ENCODE measurements around the gene FANCM.
"Not testable (repeated sequence)": the region's sequence is repeated elsewhere in the genome, so short reads cannot be mapped to it uniquely, and the experiment has no call there.

Gene FANCM

GRCh38 chr14:45144658-45145057, 8.9 kb downstream of the FANCM start:
- DNase-seq (ENCODE audit: low read depth, low spot score), result no peak

DNA sequence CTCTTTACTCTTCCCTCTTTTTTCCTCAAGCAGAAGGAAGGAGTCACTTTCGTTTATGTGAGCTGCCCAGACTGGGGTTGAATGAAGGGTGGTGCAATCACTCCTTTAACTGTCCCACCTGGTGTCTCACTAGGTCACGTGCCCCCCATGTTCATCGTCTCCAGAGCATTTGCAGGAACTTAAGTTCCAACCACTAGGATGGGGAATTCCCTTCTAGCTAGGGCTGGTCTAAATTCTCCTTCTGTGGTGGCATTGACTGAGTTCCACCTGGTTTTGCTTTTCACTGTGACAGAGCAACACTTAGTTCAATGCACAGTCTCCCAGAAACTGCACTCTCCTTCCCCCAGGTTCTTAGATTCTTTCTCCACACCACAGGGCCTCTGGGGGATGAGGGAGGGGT, 9.5 kb downstream of the FANCM start:
- no peak for DNase-seq (ENCODE audit: low read depth, low spot score)

- DNase-seq (ENCODE audit: low read depth, low spot score), result no peak
Observed at GRCh38 chr14:45149602-45150001, 13.9 kb downstream of the FANCM start.

DNA sequence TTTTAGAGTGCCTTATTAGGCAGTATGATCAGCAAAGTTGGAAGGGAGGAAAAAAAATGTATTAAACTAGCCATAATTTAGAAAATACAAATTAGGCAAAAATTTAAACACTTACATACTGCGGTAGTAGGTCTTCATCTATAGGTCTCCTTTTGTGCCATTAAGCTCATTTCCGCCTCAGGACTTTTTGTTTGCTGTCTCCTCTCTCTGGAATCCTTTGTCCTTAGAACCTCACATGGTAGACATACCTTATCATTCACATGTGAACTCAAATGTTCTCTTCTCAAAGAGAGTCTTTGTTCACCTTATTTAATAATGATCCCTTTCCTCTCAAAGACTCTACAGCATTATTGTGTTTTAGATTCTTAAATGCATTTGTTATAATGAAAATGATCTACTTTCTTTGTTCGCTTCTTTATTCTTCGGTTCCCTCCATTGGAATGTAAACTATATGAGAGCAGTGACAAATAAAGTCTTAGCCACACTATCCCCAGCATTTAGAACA, 14.7 kb downstream of the FANCM start:
- no peak for DNase-seq (ENCODE audit: low read depth, low spot score)

- no peak for DNase-seq (ENCODE audit: low read depth, low spot score)
Observed at GRCh38 chr14:45156067-45156466, 20.3 kb downstream of the FANCM start.

DNA sequence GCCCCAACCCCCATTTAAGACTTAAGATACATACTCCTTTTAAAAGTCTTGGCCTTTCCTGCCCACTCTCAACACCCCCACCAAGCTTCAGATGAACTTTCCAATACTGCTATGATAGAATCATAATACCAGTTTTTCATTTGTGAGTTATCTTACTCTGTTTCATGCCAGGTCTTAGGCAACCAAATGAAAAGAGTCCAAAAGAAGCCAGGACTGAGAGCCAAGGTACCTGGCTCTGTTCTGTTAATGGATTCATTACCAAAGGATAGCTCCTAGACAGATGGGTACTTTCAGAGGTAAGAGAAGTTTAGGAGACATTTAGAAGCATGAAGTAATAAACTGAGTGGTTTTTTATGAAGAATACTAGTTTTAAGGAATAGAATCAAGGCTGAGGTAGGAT, 34.2 kb downstream of the FANCM start:
- no peak for DNase-seq (ENCODE audit: low read depth, low spot score)

GRCh38 chr14:45177076-45177475, 41.3 kb downstream of the FANCM start:
- no peak for DNase-seq (ENCODE audit: low read depth, low spot score)

DNA sequence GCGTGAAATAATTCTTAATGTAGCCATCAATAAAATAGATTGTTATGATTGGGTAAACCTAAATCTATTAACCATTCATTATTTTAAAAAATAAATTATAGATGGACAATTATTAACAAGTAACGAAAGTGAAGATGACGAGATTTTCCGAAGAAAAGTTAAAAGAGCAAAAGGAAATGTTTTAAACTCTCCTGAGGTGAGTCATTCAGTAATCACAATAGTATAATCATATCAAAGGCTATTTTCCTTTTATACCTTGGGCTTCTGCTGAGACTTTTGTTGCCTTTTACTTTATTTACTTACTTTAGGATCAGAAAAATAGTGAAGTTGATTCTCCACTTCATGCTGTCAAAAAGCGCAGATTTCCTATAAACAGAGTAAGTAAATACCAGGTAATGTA, 45.6 kb downstream of the FANCM start:
- DNase-seq (ENCODE audit: low read depth, low spot score), result no peak

- no peak for DNase-seq (ENCODE audit: low read depth, low spot score)
Observed at GRCh38 chr14:45181806-45182205, 46.1 kb downstream of the FANCM start.

- DNase-seq (ENCODE audit: low read depth, low spot score), result no peak
Observed at GRCh38 chr14:45185100-45185814, 49.5 kb downstream of the FANCM start.

DNA sequence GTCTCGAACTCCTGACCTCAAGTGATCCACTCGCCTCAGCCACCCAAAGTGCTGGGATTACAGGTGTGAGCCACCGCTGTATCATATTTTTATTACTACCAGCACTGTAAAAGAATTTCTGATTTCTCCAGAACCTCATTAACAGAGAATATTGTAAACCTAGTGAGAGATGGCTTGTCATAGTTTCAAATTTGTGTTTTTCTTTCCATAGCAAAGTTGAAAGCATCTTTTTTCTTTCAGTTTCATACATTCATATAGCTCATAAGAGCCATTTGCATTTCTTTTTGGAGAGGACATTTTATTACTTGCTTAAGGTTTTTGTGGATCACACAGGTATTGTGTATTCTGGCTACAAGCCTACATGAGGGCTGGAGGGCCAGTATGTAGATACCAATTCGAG, 59.2 kb downstream of the FANCM start:
- no peak for DNase-seq (ENCODE audit: low read depth, low spot score)

GRCh38 chr14:45198551-45198950, 62.8 kb downstream of the FANCM start:
- DNase-seq (ENCODE audit: low read depth, low spot score), result no peak

- no peak for DNase-seq (ENCODE audit: low read depth, low spot score)
Observed at GRCh38 chr14:45199230-45199629, 63.5 kb downstream of the FANCM start.

DNA sequence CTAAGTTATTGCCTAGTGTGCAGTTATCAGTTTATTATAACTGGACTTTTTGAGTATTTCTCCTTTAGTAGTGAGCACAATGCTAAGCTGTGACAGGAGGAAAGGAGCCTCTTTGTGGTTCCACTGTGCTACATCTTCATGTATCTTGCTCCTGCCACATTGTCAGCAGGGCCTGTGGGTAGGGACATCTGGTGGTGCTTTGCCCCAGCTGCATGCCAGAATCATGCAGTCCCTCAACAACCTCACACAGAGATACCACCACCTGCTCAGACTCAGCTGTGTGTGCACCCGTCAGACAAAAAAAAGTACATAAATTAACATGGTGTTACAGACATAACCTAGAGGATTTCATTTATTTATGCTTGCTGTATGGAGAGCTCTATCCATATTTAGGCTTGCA, 66.2 kb downstream of the FANCM start:
- DNase-seq (ENCODE audit: low read depth, low spot score), result no peak

DNA sequence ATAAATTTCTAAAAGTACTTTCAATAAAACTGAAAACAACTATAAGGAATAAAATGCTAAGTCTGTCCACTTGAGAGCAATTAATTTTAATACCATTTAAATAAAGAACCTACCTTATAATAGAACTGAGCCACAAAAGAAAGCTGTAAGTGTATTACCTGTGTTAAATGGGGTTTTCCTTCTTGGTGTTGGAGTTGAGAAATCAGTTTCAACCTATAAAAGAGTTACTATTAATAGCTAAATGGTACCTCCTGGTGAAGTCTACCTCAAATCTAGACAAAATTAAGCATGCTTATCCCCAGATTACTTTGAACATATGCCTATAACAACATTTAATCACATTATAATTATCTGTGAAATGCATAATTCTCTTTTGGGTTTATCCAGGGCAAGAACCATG, 68.5 kb downstream of the FANCM start:
- no peak for DNase-seq (ENCODE audit: low read depth, low spot score)

- no peak for DNase-seq (ENCODE audit: low read depth, low spot score)
Observed at GRCh38 chr14:45210159-45210558, 74.4 kb downstream of the FANCM start.

GRCh38 chr14:45211295-45211694, 75.6 kb downstream of the FANCM start:
- DNase-seq (ENCODE audit: low read depth, low spot score), result no peak

DNA sequence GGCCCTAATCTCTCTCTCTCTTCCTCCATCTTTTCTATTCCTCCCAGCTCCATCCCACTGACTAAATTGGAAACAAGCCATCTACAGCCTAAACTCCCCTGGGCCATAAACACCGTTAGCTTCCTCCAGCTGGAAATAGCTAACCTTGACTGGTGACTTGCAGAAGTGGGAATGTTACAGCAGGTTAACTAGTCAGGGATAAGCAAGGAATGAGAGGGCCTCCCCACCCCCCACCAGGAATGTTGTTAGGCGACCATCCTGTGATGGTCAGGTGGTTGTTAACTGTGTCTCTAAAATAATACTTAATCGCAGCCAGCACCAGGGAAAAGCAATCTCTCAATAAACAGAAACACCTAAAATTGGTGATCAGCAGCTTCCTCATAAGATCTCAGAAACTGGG, 76.5 kb downstream of the FANCM start:
- no peak for DNase-seq (ENCODE audit: low read depth, low spot score)

GRCh38 chr14:45213716-45214115, 78.0 kb downstream of the FANCM start:
- DNase-seq (ENCODE audit: low read depth, low spot score), result not testable (repeated sequence)

DNA sequence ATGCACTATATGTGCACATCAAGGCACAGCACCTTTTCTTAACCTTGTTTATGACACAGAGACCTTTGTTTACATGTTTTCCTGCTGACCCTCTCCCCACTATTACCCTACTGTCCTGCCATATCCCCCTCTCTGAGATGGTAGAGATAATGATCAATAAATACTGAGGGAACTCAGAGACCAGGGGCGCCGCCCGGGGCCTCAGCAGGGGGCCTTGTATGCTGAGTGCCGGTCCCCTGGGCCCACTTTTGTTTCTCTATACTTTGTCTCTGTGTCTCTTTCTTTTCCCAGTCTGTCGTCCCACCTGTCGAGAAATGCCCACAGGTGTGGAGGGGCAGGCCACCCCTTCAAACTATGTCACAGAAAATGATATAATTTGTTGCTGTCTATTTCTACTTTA, 78.6 kb downstream of the FANCM start:
- DNase-seq (ENCODE audit: low read depth, low spot score), result not testable (repeated sequence)

GRCh38 chr14:45222485-45223262, 86.9 kb downstream of the FANCM start:
- DNase-seq (ENCODE audit: low read depth, low spot score), result no peak

DNA sequence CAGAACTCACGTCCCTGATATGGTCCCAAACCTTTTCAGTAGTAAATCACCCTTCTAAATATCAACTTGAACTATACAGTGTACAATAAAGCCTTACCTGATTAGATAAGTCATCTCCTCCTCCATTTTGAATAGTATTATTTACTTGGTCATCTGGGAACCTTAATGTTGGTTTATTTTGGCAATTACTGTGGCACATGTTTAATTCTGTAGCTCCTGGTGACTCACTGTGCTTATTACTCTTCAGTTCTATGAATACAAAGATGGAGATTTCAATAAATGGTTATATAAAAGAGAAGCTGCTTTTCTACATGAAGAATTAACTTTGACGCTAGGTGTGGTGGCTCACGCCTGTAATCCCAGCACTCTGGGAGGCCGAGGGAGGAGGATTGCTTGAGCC, 91.8 kb downstream of the FANCM start:
- DNase-seq (ENCODE audit: low read depth, low spot score), result no peak

DNA sequence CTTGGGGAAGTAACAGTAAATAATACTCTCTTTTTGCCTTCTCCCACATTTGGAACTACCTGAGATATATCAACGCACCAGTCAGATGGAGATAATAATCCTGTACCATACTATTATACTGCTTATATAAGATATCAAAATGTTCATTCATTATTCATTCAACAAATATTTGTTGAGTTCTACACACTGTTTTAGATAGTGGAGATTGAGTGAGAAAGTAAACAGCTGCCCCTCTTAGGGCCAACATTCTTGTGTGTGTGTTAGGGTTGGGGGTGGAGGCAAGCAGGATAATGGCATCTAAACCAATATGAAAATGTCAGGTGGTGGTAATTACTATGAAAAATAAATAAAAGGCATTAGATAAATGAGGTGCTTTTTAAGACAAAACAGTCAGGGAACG, 103.3 kb downstream of the FANCM start:
- DNase-seq (ENCODE audit: low read depth, low spot score), result no peak
